Rectal smooth muscle tissue (tissue), 1 donor: ENCODE measurements around the gene CHST12.
"Not testable (repeated sequence)": the region's sequence is repeated elsewhere in the genome, so short reads cannot be mapped to it uniquely, and the experiment has no call there.

Experiments used
- H3K27ac ChIP-seq: one replicate; pipeline ENCODE4 v1.7.0; 2013; ENCODE audit warnings: low read depth, low read length, inconsistent platforms
- H3K27me3 ChIP-seq: one replicate; pipeline ENCODE4 v1.7.0; 2013; ENCODE audit warnings: low read length; ENCODE audit not compliant: control insufficient read depth, insufficient read depth
- H3K36me3 ChIP-seq: one replicate; pipeline ENCODE4 v1.7.0; 2013; ENCODE audit warnings: low read length; ENCODE audit not compliant: control insufficient read depth, insufficient read depth
- H3K4me1 ChIP-seq: one replicate; pipeline ENCODE4 v1.7.0; 2013; ENCODE audit warnings: low read length; ENCODE audit not compliant: control insufficient read depth, insufficient read depth
- H3K4me3 ChIP-seq: one replicate; pipeline ENCODE4 v1.7.0; 2013; ENCODE audit warnings: low read length
- H3K9ac ChIP-seq: one replicate; pipeline ENCODE4 v1.7.0; 2013; ENCODE audit warnings: low read length

Gene CHST12

GRCh38 chr7:2416063-2416462, 12.7 kb downstream of the CHST12 start:
- Histone ChIP-seq H3K4me1 (peaks cover 6% of the 10 kb centered on the region), H3K36me3 (no peaks in the 10 kb centered on the region), H3K27me3 (no peaks in the 10 kb centered on the region), H3K4me3 (no peak overlapping the region), H3K9ac (no peak overlapping the region), H3K27ac (no peak overlapping the region)

- no peak overlapping the region for H3K9ac ChIP-seq
Measured at GRCh38 chr7:2416650-2417049, 13.2 kb downstream of the CHST12 start.

GRCh38 chr7:2417178-2417577, 13.8 kb downstream of the CHST12 start:
- not testable (repeated sequence) for H3K27me3 ChIP-seq, H3K27ac ChIP-seq, H3K4me1 ChIP-seq, H3K4me3 ChIP-seq, H3K36me3 ChIP-seq, H3K9ac ChIP-seq

More at GRCh38 chr7:2416650-2417049, 13.2 kb downstream of the CHST12 start:
- Histone ChIP-seq H3K27ac (no peak overlapping the region), H3K4me3 (no peak overlapping the region), H3K4me1 (peaks cover 6% of the 10 kb centered on the region), H3K36me3 (no peaks in the 10 kb centered on the region), H3K27me3 (no peaks in the 10 kb centered on the region)

- H3K9ac ChIP-seq = no peak overlapping the region
- H3K4me3 ChIP-seq = no peak overlapping the region
- no peak overlapping the region for H3K27ac ChIP-seq
- H3K4me1 ChIP-seq = no peaks in the 10 kb centered on the region
- H3K36me3 ChIP-seq = no peaks in the 10 kb centered on the region
- no peaks in the 10 kb centered on the region for H3K27me3 ChIP-seq
Measured at GRCh38 chr7:2417981-2418481, 14.6 kb downstream of the CHST12 start.

GRCh38 chr7:2420216-2420933, 17.0 kb downstream of the CHST12 start:
- H3K27ac ChIP-seq = no peak overlapping the region
- no peak overlapping the region for H3K9ac ChIP-seq
- no peak overlapping the region for H3K4me3 ChIP-seq
- no peaks in the 10 kb centered on the region for H3K27me3 ChIP-seq
- peaks cover 2% of the 10 kb centered on the region for H3K36me3 ChIP-seq
- no peaks in the 10 kb centered on the region for H3K4me1 ChIP-seq

GRCh38 chr7:2421943-2422310, 18.5 kb downstream of the CHST12 start:
- H3K36me3 ChIP-seq = peaks cover 2% of the 10 kb centered on the region
- no peaks in the 10 kb centered on the region for H3K4me1 ChIP-seq
- H3K27me3 ChIP-seq = no peaks in the 10 kb centered on the region
- H3K9ac ChIP-seq = no peak overlapping the region
- no peak overlapping the region for H3K4me3 ChIP-seq
- H3K27ac ChIP-seq = no peak overlapping the region

- Histone ChIP-seq H3K27me3 (no peaks in the 10 kb centered on the region), H3K4me3 (no peak overlapping the region), H3K4me1 (no peaks in the 10 kb centered on the region), H3K36me3 (peaks cover 2% of the 10 kb centered on the region), H3K9ac (no peak overlapping the region), H3K27ac (no peak overlapping the region)
Measured at GRCh38 chr7:2425749-2426148, 22.3 kb downstream of the CHST12 start.

- no peaks in the 10 kb centered on the region for H3K4me1 ChIP-seq
- no peak overlapping the region for H3K9ac ChIP-seq
- no peak overlapping the region for H3K4me3 ChIP-seq
- H3K36me3 ChIP-seq = peaks cover 9% of the 10 kb centered on the region
- no peak overlapping the region for H3K27ac ChIP-seq
- no peaks in the 10 kb centered on the region for H3K27me3 ChIP-seq
Measured at GRCh38 chr7:2431260-2431867, 28.0 kb downstream of the CHST12 start.

GRCh38 chr7:2432910-2433712, 29.7 kb downstream of the CHST12 start:
- Histone ChIP-seq H3K27ac (no peak overlapping the region), H3K27me3 (no peaks in the 10 kb centered on the region), H3K36me3 (peaks cover 12% of the 10 kb centered on the region), H3K4me3 (no peak overlapping the region), H3K4me1 (no peaks in the 10 kb centered on the region), H3K9ac (no peak overlapping the region)

GRCh38 chr7:2433713-2434550, 30.5 kb downstream of the CHST12 start:
- no peak overlapping the region for H3K27ac ChIP-seq
- H3K4me3 ChIP-seq = no peak overlapping the region
- no peaks in the 10 kb centered on the region for H3K4me1 ChIP-seq
- peaks cover 12% of the 10 kb centered on the region for H3K36me3 ChIP-seq
- H3K9ac ChIP-seq = no peak overlapping the region
- no peaks in the 10 kb centered on the region for H3K27me3 ChIP-seq

- H3K9ac ChIP-seq = no peak overlapping the region
- H3K36me3 ChIP-seq = peaks cover 12% of the 10 kb centered on the region
- H3K4me3 ChIP-seq = no peak overlapping the region
- no peaks in the 10 kb centered on the region for H3K4me1 ChIP-seq
- no peak overlapping the region for H3K27ac ChIP-seq
- no peaks in the 10 kb centered on the region for H3K27me3 ChIP-seq
Measured at GRCh38 chr7:2435146-2435545, 31.7 kb downstream of the CHST12 start.
